ENCODE data around the gene MRM2.

Gene MRM2

DNA sequence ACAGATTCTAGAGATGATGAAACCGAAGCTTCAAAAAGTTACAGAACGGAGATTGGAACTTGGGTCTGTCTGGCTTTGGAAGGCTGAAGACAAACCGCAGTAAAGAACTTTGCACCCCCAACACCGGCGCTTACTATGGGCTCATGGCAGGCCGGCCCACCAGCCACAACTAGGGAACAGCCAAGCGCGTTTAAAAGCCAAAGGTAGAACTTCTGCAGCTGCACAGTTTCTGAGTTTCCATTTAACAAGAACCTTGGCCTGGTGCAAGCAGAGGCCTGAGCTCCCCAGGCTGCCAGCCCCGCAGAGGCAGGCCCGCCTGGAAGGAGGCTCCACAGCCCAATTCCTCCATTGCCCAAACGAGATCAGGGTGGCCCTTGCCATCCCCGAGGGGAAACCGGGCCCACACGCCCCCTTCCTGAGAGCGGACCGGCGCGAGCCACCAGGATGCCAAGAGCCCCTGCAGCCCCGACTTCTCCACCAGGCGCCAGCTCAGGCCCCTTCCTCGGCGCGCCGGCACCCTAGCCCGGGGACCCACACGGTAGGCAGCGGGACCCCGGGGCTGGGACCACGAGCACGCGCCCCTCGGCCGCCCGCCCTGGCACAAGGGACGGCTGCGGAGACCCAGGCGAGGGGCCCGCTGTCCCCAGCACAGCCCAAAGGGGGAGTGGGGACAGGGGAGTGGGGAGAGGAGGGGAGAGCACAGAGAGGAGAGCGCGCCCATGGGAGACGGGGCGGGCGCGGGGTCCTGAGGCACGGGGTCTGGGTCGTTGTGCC is 9.8 kb downstream of the MRM2 start:
- Histone ChIP-seq H2BK12ac (ENCODE audit: low read length) (no peak overlapping the region), H2BK120ac (ENCODE audit: insufficient read depth, low read length, poor library complexity) (peak overlapping the region; percentile 52)
- no CpG with 5 or more reads among the region's 46 CpGs for WGBS (ENCODE audit: extremely low coverage, insufficient coverage, insufficient read length)

DNA sequence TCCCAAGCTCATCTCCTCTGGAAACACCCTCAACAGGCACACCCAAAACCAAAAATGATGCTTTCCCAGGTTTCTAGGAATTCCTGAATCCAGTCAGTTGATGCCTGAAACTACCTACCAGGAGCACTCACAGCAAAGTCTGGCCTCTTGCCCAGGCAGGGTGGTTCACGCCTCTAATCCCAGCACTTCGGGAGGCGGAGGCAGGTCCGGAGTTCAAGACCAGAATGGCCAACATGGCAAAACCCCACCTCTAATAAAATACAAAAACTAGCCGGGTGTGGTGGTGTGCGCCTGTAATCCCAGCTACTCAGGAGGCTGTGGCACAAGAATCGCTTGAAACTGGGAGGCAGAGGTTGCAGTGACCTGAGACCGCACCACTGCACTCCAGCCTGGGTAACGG is 11.1 kb downstream of the MRM2 start:
- Histone ChIP-seq H3K4me1 (ENCODE audit: control insufficient read depth in 1 of 2, insufficient read depth in 2 of 2, low read length in 2 of 2) (peaks cover 0 to 6% of the 10 kb centered on the region in 2 experiments), H3K14ac (ENCODE audit: low read length) (no peak overlapping the region), H3K36me3 (ENCODE audit: control insufficient read depth in 1 of 2, insufficient read depth in 2 of 2, low read length in 2 of 2) (peaks cover 47 to 49% of the 10 kb centered on the region in 2 experiments), H3K27ac (ENCODE audit: low read depth, low read length) (no peak overlapping the region), H3K23ac (ENCODE audit: low read length) (no peak overlapping the region), H3K79me1 (ENCODE audit: low read length) (peaks cover 10% of the 10 kb centered on the region), H4K91ac (ENCODE audit: low read depth, low read length) (no peak overlapping the region), H3K9ac (ENCODE audit: low read length) (no peak overlapping the region), H3K9me3 (ENCODE audit: insufficient read depth, low read depth, low read length) (no peaks in the 10 kb centered on the region), H2BK120ac (ENCODE audit: insufficient read depth, low read length, poor library complexity) (no peak overlapping the region), H2AK5ac (ENCODE audit: low read length) (no peak overlapping the region), H4K8ac (ENCODE audit: low read depth, low read length) (no peak overlapping the region), H3K4me2 (ENCODE audit: low read length) (no peak overlapping the region), H3K4me3 (ENCODE audit: low read depth, low read length) (no peak overlapping the region), H4K12ac (ENCODE audit: low read depth, low read length) (no peak overlapping the region), H2AFZ (ENCODE audit: insufficient read depth, low read length, poor library complexity) (no peak overlapping the region), H3K4ac (ENCODE audit: low read depth, low read length) (no peak overlapping the region), H3K79me2 (ENCODE audit: control insufficient read depth, insufficient read depth, low read length, poor library complexity) (peaks cover 6% of the 10 kb centered on the region), H2BK5ac (ENCODE audit: low read depth, low read length, poor library complexity) (no peak overlapping the region), H3K18ac (ENCODE audit: low read length) (no peak overlapping the region), H3K27me3 (ENCODE audit: insufficient read depth, low read length) (no peaks in the 10 kb centered on the region), H2BK12ac (ENCODE audit: low read length) (no peak overlapping the region)
- no CpG with 5 or more reads among the region's 9 CpGs for WGBS (ENCODE audit: extremely low coverage, insufficient coverage, insufficient read length)
- no peak for DNase-seq

More for the DNA sequence above, 9.8 kb downstream of the MRM2 start:
- peak overlapping the region; percentile 91 for H3K9ac ChIP-seq (ENCODE audit: low read length)
- H2AFZ ChIP-seq (ENCODE audit: insufficient read depth, low read length, poor library complexity): peak overlapping the region; percentile 97
- H3K18ac ChIP-seq (ENCODE audit: low read length): peak overlapping the region; percentile 57
- H3K36me3 ChIP-seq (ENCODE audit: control insufficient read depth in 1 of 2, insufficient read depth in 2 of 2, low read length in 2 of 2): peaks cover 41 to 45% of the 10 kb centered on the region in 2 experiments
- no peak overlapping the region for H2BK5ac ChIP-seq (ENCODE audit: low read depth, low read length, poor library complexity)
- H3K23ac ChIP-seq (ENCODE audit: low read length): no peak overlapping the region
- no peak overlapping the region for H4K12ac ChIP-seq (ENCODE audit: low read depth, low read length)
- no peak overlapping the region for H3K27ac ChIP-seq (ENCODE audit: low read depth, low read length)
- peak overlapping the region; percentile 28 for H3K14ac ChIP-seq (ENCODE audit: low read length)
- H3K9me3 ChIP-seq (ENCODE audit: insufficient read depth, low read depth, low read length): no peaks in the 10 kb centered on the region
- peaks cover 0 to 6% of the 10 kb centered on the region in 2 experiments for H3K4me1 ChIP-seq (ENCODE audit: control insufficient read depth in 1 of 2, insufficient read depth in 2 of 2, low read length in 2 of 2)
- peak overlapping the region; percentile 57 for H2AK5ac ChIP-seq (ENCODE audit: low read length)
- H4K8ac ChIP-seq (ENCODE audit: low read depth, low read length): peak overlapping the region; percentile 93
- H3K79me2 ChIP-seq (ENCODE audit: control insufficient read depth, insufficient read depth, low read length, poor library complexity): peaks cover 6% of the 10 kb centered on the region
- H3K79me1 ChIP-seq (ENCODE audit: low read length): peaks cover 13% of the 10 kb centered on the region
- peak overlapping the region; percentile 60 for H3K4ac ChIP-seq (ENCODE audit: low read depth, low read length)
- peak overlapping the region; percentile 48 for H4K91ac ChIP-seq (ENCODE audit: low read depth, low read length)
- no peaks in the 10 kb centered on the region for H3K27me3 ChIP-seq (ENCODE audit: insufficient read depth, low read length)
- peak in 1 of 2 donors; percentile 21 for DNase-seq
- H3K4me2 ChIP-seq (ENCODE audit: low read length): peak overlapping the region; percentile 74
- H3K4me3 ChIP-seq (ENCODE audit: low read depth, low read length): peak overlapping the region; percentile 94

GRCh38 chr7:2230226-2230625 is 11.8 kb downstream of the MRM2 start:
- no peak overlapping the region for H3K23ac ChIP-seq (ENCODE audit: low read length)
- H3K4me1 ChIP-seq (ENCODE audit: control insufficient read depth in 1 of 2, insufficient read depth in 2 of 2, low read length in 2 of 2): peaks cover 0 to 6% of the 10 kb centered on the region in 2 experiments
- no peak overlapping the region for H3K9ac ChIP-seq (ENCODE audit: low read length)
- no peaks in the 10 kb centered on the region for H3K9me3 ChIP-seq (ENCODE audit: insufficient read depth, low read depth, low read length)
- H3K79me2 ChIP-seq (ENCODE audit: control insufficient read depth, insufficient read depth, low read length, poor library complexity): peaks cover 6% of the 10 kb centered on the region
- no peak overlapping the region for H3K18ac ChIP-seq (ENCODE audit: low read length)
- H3K14ac ChIP-seq (ENCODE audit: low read length): no peak overlapping the region
- no peaks in the 10 kb centered on the region for H3K27me3 ChIP-seq (ENCODE audit: insufficient read depth, low read length)
- H2AFZ ChIP-seq (ENCODE audit: insufficient read depth, low read length, poor library complexity): no peak overlapping the region
- WGBS (ENCODE audit: extremely low coverage, insufficient coverage, insufficient read length): no CpG with 5 or more reads among the region's 8 CpGs
- peaks cover 10% of the 10 kb centered on the region for H3K79me1 ChIP-seq (ENCODE audit: low read length)
- no peak overlapping the region for H2AK5ac ChIP-seq (ENCODE audit: low read length)
- no peak overlapping the region for H4K91ac ChIP-seq (ENCODE audit: low read depth, low read length)
- H3K4ac ChIP-seq (ENCODE audit: low read depth, low read length): no peak overlapping the region
- H4K12ac ChIP-seq (ENCODE audit: low read depth, low read length): no peak overlapping the region
- no peak overlapping the region for H3K4me3 ChIP-seq (ENCODE audit: low read depth, low read length)
- no peak overlapping the region for H2BK12ac ChIP-seq (ENCODE audit: low read length)
- H3K36me3 ChIP-seq (ENCODE audit: control insufficient read depth in 1 of 2, insufficient read depth in 2 of 2, low read length in 2 of 2): peaks cover 52 to 55% of the 10 kb centered on the region in 2 experiments
- H2BK120ac ChIP-seq (ENCODE audit: insufficient read depth, low read length, poor library complexity): no peak overlapping the region
- no peak for DNase-seq
- no peak overlapping the region for H4K8ac ChIP-seq (ENCODE audit: low read depth, low read length)
- no peak overlapping the region for H2BK5ac ChIP-seq (ENCODE audit: low read depth, low read length, poor library complexity)
- H3K4me2 ChIP-seq (ENCODE audit: low read length): no peak overlapping the region
- no peak overlapping the region for H3K27ac ChIP-seq (ENCODE audit: low read depth, low read length)

GRCh38 chr7:2229467-2229866 is 12.5 kb downstream of the MRM2 start:
- H3K23ac ChIP-seq (ENCODE audit: low read length): no peak overlapping the region
- no peak overlapping the region for H4K8ac ChIP-seq (ENCODE audit: low read depth, low read length)
- H3K79me2 ChIP-seq (ENCODE audit: control insufficient read depth, insufficient read depth, low read length, poor library complexity): peaks cover 6% of the 10 kb centered on the region
- no peak overlapping the region for H3K4me2 ChIP-seq (ENCODE audit: low read length)
- no peak overlapping the region for H2AK5ac ChIP-seq (ENCODE audit: low read length)
- H2AFZ ChIP-seq (ENCODE audit: insufficient read depth, low read length, poor library complexity): no peak overlapping the region
- no peak overlapping the region for H2BK12ac ChIP-seq (ENCODE audit: low read length)
- no peak overlapping the region for H3K4ac ChIP-seq (ENCODE audit: low read depth, low read length)
- H3K4me1 ChIP-seq (ENCODE audit: control insufficient read depth in 1 of 2, insufficient read depth in 2 of 2, low read length in 2 of 2): peaks cover 0 to 6% of the 10 kb centered on the region in 2 experiments
- H3K27ac ChIP-seq (ENCODE audit: low read depth, low read length): no peak overlapping the region
- H3K27me3 ChIP-seq (ENCODE audit: insufficient read depth, low read length): no peaks in the 10 kb centered on the region
- H4K12ac ChIP-seq (ENCODE audit: low read depth, low read length): no peak overlapping the region
- H3K36me3 ChIP-seq (ENCODE audit: control insufficient read depth in 1 of 2, insufficient read depth in 2 of 2, low read length in 2 of 2): peaks cover 55% of the 10 kb centered on the region in 2 experiments
- no CpG with 5 or more reads among the region's 7 CpGs for WGBS (ENCODE audit: extremely low coverage, insufficient coverage, insufficient read length)
- H3K18ac ChIP-seq (ENCODE audit: low read length): no peak overlapping the region
- peaks cover 10% of the 10 kb centered on the region for H3K79me1 ChIP-seq (ENCODE audit: low read length)
- no peak overlapping the region for H2BK5ac ChIP-seq (ENCODE audit: low read depth, low read length, poor library complexity)
- H3K4me3 ChIP-seq (ENCODE audit: low read depth, low read length): no peak overlapping the region
- H3K9me3 ChIP-seq (ENCODE audit: insufficient read depth, low read depth, low read length): peaks cover 1% of the 10 kb centered on the region
- H3K9ac ChIP-seq (ENCODE audit: low read length): no peak overlapping the region
- H3K14ac ChIP-seq (ENCODE audit: low read length): no peak overlapping the region
- no peak overlapping the region for H4K91ac ChIP-seq (ENCODE audit: low read depth, low read length)
- no peak for DNase-seq
- H2BK120ac ChIP-seq (ENCODE audit: insufficient read depth, low read length, poor library complexity): no peak overlapping the region
